Measurements from ENCODE around the gene DNAAF3. TPM values are rescaled to one million over a fixed set of nuclear protein-coding genes. Genes with fewer than 3 reads are reported as not detected.
A peak's percentile ranks its signal among the peaks of the same experiment; 100 is the strongest.

Gene DNAAF3
- total RNA-seq, 1 donor from 2014 or later = 2.2 TPM

DNA sequence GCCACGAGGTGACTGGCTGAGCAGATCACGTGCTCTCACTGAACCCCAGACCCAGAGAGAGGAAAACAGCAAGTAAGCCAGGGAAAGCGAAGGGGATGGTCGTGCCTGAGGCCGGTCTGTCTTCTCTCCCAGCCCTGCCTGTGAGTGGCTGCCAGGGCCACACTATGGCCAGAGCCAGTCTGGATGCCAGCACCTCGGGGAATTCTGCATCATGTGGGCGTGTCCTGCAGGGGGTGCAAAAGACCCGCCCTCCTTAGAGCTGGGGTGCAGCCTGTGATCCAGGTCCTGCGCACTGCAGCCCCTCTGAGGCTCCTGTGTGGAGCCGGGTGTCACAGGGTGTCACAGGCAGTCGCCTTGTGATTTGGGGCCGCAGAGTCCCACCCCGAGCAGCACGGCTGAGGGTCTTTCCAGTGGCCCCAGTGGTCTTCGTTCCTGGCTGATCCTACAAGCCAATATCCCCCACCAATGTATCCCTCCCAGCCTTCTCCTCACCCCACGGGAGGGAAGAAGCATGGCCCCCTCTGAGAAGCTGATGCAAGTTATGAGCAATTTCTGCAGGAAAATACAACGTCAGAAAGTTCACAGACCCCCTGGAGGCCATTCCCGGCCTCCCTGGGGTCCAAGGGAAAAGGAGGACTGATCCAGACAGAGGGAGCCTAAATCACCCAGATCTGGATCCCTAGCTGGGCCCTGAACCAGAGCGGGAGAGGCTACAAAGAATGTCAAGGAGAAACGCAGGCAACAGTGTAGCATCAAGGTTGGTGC is 56.7 kb downstream of the DNAAF3 start:
- TF ChIP-seq, protein P1, sequence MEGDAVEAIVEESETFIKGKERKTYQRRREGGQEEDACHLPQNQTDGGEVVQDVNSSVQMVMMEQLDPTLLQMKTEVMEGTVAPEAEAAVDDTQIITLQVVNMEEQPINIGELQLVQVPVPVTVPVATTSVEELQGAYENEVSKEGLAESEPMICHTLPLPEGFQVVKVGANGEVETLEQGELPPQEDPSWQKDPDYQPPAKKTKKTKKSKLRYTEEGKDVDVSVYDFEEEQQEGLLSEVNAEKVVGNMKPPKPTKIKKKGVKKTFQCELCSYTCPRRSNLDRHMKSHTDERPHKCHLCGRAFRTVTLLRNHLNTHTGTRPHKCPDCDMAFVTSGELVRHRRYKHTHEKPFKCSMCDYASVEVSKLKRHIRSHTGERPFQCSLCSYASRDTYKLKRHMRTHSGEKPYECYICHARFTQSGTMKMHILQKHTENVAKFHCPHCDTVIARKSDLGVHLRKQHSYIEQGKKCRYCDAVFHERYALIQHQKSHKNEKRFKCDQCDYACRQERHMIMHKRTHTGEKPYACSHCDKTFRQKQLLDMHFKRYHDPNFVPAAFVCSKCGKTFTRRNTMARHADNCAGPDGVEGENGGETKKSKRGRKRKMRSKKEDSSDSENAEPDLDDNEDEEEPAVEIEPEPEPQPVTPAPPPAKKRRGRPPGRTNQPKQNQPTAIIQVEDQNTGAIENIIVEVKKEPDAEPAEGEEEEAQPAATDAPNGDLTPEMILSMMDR (IDR thresholded peaks at IDR 0.05; ENCODE audit: unreplicated experiment) = no peak
- H3K4me3 Mint-ChIP-seq (ENCODE audit: unreplicated experiment) = peak overlapping the region; percentile 79
- H3K27ac Mint-ChIP-seq (ENCODE audit: unreplicated experiment) = no peak overlapping the region
- peaks cover 2% of the 10 kb centered on the region for H3K4me1 Mint-ChIP-seq (ENCODE audit: unreplicated experiment)
- H3K36me3 Mint-ChIP-seq (ENCODE audit: low read depth, unreplicated experiment) = peaks cover 23% of the 10 kb centered on the region
- DNase-seq (ENCODE audit: low spot score) = no peak
- H3K27me3 Mint-ChIP-seq (ENCODE audit: unreplicated experiment) = peaks cover 11% of the 10 kb centered on the region
- no peaks in the 10 kb centered on the region for H3K9me3 Mint-ChIP-seq (ENCODE audit: unreplicated experiment)

Small RNA genes within 50 kb of the gene (microRNA-seq; reads per million reads assigned to microRNA genes)
- gene MIR7975 (ENCODE audit: unreplicated experiment) = not detected

Other genes with a start within 250 kb of the DNAAF3 start
- 0.69 TPM for gene NLRP7, start 219.1 kb downstream of the DNAAF3 start, total RNA-seq (ENCODE audit: unreplicated experiment)
- gene NLRP2, start 200.2 kb downstream of the DNAAF3 start, total RNA-seq (ENCODE audit: unreplicated experiment) = 0.31 TPM
- gene GP6, start 128.3 kb downstream of the DNAAF3 start, total RNA-seq (ENCODE audit: unreplicated experiment) = 1.2 TPM
- 13.5 TPM for gene RDH13, start 103.5 kb downstream of the DNAAF3 start, total RNA-seq (ENCODE audit: unreplicated experiment)
- gene EPS8L1, start 90.7 kb downstream of the DNAAF3 start, total RNA-seq (ENCODE audit: unreplicated experiment) = 24.6 TPM
- 136 TPM for gene PPP1R12C, start 49.0 kb downstream of the DNAAF3 start, total RNA-seq (ENCODE audit: unreplicated experiment)
- 2.8 TPM for gene TNNT1, start 17.4 kb downstream of the DNAAF3 start, total RNA-seq (ENCODE audit: unreplicated experiment)
- gene TNNI3, start 8.9 kb downstream of the DNAAF3 start, total RNA-seq (ENCODE audit: unreplicated experiment) = not detected
- 1.6 TPM for gene SYT5, start 13.7 kb upstream of the DNAAF3 start, total RNA-seq (ENCODE audit: unreplicated experiment)
- gene PTPRH, start 42.9 kb upstream of the DNAAF3 start, total RNA-seq (ENCODE audit: unreplicated experiment) = not detected
- 4.1 TPM for gene TMEM86B, start 62.1 kb upstream of the DNAAF3 start, total RNA-seq (ENCODE audit: unreplicated experiment)
- gene PPP6R1, start 92.4 kb upstream of the DNAAF3 start, total RNA-seq (ENCODE audit: unreplicated experiment) = 65.6 TPM
- 24.6 TPM for gene HSPBP1, start 113.5 kb upstream of the DNAAF3 start, total RNA-seq (ENCODE audit: unreplicated experiment)
- 14.1 TPM for gene BRSK1, start 117.4 kb upstream of the DNAAF3 start, total RNA-seq (ENCODE audit: unreplicated experiment)
- gene TMEM150B, start 158.7 kb upstream of the DNAAF3 start, total RNA-seq (ENCODE audit: unreplicated experiment) = not detected
- gene KMT5C, start 173.3 kb upstream of the DNAAF3 start, total RNA-seq (ENCODE audit: unreplicated experiment) = 18.4 TPM
- gene COX6B2, start 188.1 kb upstream of the DNAAF3 start, total RNA-seq (ENCODE audit: unreplicated experiment) = not detected
- not detected for gene GARIN5B, start 196.6 kb upstream of the DNAAF3 start, total RNA-seq (ENCODE audit: unreplicated experiment)
- gene IL11, start 203.8 kb upstream of the DNAAF3 start, total RNA-seq (ENCODE audit: unreplicated experiment) = 0.21 TPM
- not detected for gene TMEM190, start 210.2 kb upstream of the DNAAF3 start, total RNA-seq (ENCODE audit: unreplicated experiment)
- gene TMEM238, start 217.7 kb upstream of the DNAAF3 start, total RNA-seq (ENCODE audit: unreplicated experiment) = 0.64 TPM
- gene RPL28, start 219.3 kb upstream of the DNAAF3 start, total RNA-seq (ENCODE audit: unreplicated experiment) = 3,792 TPM
- 56.2 TPM for gene UBE2S, start 241.2 kb upstream of the DNAAF3 start, total RNA-seq (ENCODE audit: unreplicated experiment)